ENCODE data around the gene INF2.

DNA sequence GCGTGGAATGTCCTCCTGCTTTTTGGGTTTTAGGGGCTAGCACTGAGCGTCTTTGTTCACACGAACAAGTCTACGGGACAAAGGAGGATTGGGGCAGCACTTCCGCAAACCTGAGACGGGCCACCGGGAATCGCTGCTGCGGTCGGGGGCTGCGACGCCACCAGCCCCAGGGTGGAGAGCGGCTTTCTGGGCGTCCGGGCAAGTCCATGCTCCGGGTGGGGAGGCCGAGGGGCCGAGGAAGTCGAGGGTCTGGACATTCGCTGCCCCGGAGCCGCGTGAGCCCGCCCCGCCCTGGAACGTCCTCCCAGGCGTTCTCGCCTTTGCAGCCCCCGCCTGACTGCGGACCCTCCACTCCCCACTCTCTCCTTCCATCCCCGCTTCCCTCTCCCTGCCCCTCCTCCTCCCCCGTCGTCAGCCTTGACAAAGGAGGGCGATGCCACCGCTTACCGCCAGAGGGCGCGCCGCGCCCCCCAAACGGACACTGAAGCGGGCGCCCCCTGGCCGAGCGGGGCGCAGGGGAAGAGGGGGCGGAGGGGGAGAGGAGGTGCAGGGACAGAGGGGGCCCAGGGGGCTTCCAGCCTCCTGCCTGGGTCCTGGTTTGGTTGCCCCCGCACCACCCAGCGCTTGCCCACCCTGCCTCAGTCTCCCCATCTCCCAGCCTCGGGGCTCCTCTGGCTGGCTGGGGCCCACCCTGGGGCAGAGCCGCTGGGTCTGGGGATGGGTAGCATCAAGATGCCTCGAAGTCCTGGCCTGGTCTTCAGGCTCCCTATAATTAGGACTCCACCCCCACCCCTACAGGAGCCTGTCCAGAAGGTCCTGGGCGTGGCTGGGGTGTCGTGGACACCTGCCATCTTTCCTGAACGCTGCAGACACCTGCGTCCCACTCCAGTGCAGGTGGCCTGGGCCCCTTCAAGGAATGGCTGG lies 39.1 kb upstream of the INF2 start:
- TF ChIP-seq FOS (IDR thresholded peaks at IDR 0.05; ENCODE audit: borderline replicate concordance, insufficient read depth, low read length): no peak
- no peak for TF ChIP-seq EZH2 (IDR thresholded peaks at IDR 0.05; ENCODE audit: borderline replicate concordance, low read depth, low read length, severe bottlenecking)
- TF ChIP-seq, protein P1, sequence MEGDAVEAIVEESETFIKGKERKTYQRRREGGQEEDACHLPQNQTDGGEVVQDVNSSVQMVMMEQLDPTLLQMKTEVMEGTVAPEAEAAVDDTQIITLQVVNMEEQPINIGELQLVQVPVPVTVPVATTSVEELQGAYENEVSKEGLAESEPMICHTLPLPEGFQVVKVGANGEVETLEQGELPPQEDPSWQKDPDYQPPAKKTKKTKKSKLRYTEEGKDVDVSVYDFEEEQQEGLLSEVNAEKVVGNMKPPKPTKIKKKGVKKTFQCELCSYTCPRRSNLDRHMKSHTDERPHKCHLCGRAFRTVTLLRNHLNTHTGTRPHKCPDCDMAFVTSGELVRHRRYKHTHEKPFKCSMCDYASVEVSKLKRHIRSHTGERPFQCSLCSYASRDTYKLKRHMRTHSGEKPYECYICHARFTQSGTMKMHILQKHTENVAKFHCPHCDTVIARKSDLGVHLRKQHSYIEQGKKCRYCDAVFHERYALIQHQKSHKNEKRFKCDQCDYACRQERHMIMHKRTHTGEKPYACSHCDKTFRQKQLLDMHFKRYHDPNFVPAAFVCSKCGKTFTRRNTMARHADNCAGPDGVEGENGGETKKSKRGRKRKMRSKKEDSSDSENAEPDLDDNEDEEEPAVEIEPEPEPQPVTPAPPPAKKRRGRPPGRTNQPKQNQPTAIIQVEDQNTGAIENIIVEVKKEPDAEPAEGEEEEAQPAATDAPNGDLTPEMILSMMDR (IDR thresholded peaks at IDR 0.05; ENCODE audit: extremely low read depth in 1 of 2, insufficient read depth in 1 of 2, low read depth in 1 of 2, low read length in 2 of 2): peak; percentile 96 to 100

Measured in endothelial cell of umbilical vein (primary cell).